Measurements from ENCODE around the gene TAOK3.
"Not testable (repeated sequence)": the region's sequence is repeated elsewhere in the genome, so short reads cannot be mapped to it uniquely, and the experiment has no call there.

Gene TAOK3

GRCh38 chr12:118278288-118278687 is 94.4 kb downstream of the TAOK3 start:
- not testable (repeated sequence) for H3K4me3 ChIP-seq (ENCODE audit: insufficient read depth, low read depth, low read length, poor library complexity, severe bottlenecking); H3K27me3 ChIP-seq (replicated peaks; ENCODE audit: control insufficient read depth, insufficient read depth, low read length, poor library complexity, severe bottlenecking); DNase-seq; H3K9me3 ChIP-seq (ENCODE audit: control insufficient read depth, low read length); H3K27ac ChIP-seq (ENCODE audit: insufficient read depth, low read length, poor library complexity, severe bottlenecking); H3K36me3 ChIP-seq (ENCODE audit: control insufficient read depth, insufficient read depth, low read length); H3K4me1 ChIP-seq (ENCODE audit: control insufficient read depth, insufficient read depth, low read length, poor library complexity, severe bottlenecking)

DNA sequence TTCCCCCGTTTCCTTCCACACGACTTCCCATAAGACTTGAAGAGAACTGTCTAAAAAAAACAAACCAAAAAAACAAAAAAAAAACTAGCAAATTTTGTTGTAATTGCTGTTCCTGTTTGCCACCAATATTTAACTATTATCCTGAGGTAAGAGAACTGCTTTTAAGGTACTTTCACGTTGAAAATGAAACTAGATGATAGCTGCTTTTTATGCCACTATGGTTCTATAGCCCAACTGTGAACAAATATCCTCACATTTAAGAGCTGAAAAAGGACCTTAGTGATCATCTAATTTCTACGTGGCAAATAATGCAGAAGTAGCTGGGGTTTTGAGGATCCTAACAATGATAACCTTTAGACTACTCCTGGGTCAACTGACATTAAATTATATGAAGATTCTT is 98.6 kb downstream of the TAOK3 start:
- Histone ChIP-seq H3K4me3 (ENCODE audit: insufficient read depth, low read depth, low read length, poor library complexity, severe bottlenecking) (no peak overlapping the region), H3K36me3 (ENCODE audit: control insufficient read depth, insufficient read depth, low read length) (no peaks in the 10 kb centered on the region), H3K27ac (ENCODE audit: insufficient read depth, low read length, poor library complexity, severe bottlenecking) (no peak overlapping the region), H3K27me3 (replicated peaks; ENCODE audit: control insufficient read depth, insufficient read depth, low read length, poor library complexity, severe bottlenecking) (no peaks in the 10 kb centered on the region), H3K9me3 (ENCODE audit: control insufficient read depth, low read length) (no peaks in the 10 kb centered on the region), H3K4me1 (ENCODE audit: control insufficient read depth, insufficient read depth, low read length, poor library complexity, severe bottlenecking) (no peaks in the 10 kb centered on the region)
- DNase-seq: no peak

DNA sequence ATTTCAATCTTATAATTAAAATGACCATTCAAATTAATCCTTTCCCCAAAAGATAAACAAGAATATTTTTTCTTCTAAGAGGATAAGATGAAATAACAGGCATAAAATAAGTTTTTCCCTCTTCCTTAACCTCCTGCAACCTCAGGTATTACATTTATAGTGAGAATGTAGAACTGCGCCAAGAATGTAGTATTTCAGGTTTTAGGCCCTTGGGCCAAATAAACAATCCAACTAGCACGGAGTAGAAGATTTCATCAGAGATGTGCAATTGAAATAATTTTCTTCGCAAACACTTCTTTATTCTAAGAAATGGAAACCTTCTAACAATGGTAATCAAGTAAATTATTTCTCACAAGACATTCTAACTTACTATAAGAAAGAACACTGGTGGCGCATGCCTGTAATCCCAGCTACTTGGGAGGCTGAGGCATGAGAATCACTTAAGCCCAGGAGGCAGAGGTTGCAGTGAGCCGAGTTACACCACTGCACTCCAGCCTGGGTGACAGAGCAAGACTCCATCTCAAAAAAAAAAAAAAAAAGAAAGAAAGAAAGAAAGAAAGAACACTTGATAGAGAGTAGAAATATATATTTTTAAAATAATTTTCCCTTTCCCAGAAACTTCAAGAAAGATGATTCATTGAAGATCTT is 100.8 kb downstream of the TAOK3 start:
- Histone ChIP-seq H3K27ac (ENCODE audit: insufficient read depth, low read length, poor library complexity, severe bottlenecking) (no peak overlapping the region), H3K4me3 (ENCODE audit: insufficient read depth, low read depth, low read length, poor library complexity, severe bottlenecking) (no peak overlapping the region), H3K27me3 (replicated peaks; ENCODE audit: control insufficient read depth, insufficient read depth, low read length, poor library complexity, severe bottlenecking) (no peaks in the 10 kb centered on the region)

DNA sequence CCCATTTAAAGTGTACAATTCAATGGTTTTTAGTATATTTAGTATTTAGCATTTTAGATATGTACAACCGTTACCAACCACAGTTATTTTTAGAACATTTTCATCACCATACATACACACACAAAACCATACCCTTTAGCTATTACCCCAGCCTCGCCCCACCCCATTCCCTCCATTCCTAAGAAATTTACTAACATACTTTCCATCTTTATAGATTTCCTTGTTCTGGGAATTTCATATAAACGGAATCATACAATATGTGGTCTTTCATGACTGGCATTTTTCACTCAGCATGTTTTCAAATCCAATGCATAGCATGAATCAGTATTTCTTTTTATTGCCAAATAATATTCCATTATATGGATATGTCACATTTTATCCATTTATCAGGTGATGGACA is 101.5 kb downstream of the TAOK3 start:
- Histone ChIP-seq H3K27me3 (replicated peaks; ENCODE audit: control insufficient read depth, insufficient read depth, low read length, poor library complexity, severe bottlenecking) (no peaks in the 10 kb centered on the region), H3K27ac (ENCODE audit: insufficient read depth, low read length, poor library complexity, severe bottlenecking) (no peak overlapping the region), H3K4me1 (ENCODE audit: control insufficient read depth, insufficient read depth, low read length, poor library complexity, severe bottlenecking) (no peaks in the 10 kb centered on the region), H3K4me3 (ENCODE audit: insufficient read depth, low read depth, low read length, poor library complexity, severe bottlenecking) (no peak overlapping the region), H3K9me3 (ENCODE audit: control insufficient read depth, low read length) (no peaks in the 10 kb centered on the region), H3K36me3 (ENCODE audit: control insufficient read depth, insufficient read depth, low read length) (no peaks in the 10 kb centered on the region)
- DNase-seq: no peak

More for the DNA sequence above, 100.8 kb downstream of the TAOK3 start:
- Histone ChIP-seq H3K36me3 (ENCODE audit: control insufficient read depth, insufficient read depth, low read length) (no peaks in the 10 kb centered on the region), H3K9me3 (ENCODE audit: control insufficient read depth, low read length) (no peaks in the 10 kb centered on the region), H3K4me1 (ENCODE audit: control insufficient read depth, insufficient read depth, low read length, poor library complexity, severe bottlenecking) (no peaks in the 10 kb centered on the region)
- DNase-seq: no peak

GRCh38 chr12:118269806-118270205 is 102.9 kb downstream of the TAOK3 start:
- no peaks in the 10 kb centered on the region for H3K4me1 ChIP-seq (ENCODE audit: control insufficient read depth, insufficient read depth, low read length, poor library complexity, severe bottlenecking)
- H3K4me3 ChIP-seq (ENCODE audit: insufficient read depth, low read depth, low read length, poor library complexity, severe bottlenecking): no peak overlapping the region
- DNase-seq: no peak
- H3K9me3 ChIP-seq (ENCODE audit: control insufficient read depth, low read length): no peaks in the 10 kb centered on the region
- no peak overlapping the region for H3K27ac ChIP-seq (ENCODE audit: insufficient read depth, low read length, poor library complexity, severe bottlenecking)
- no peaks in the 10 kb centered on the region for H3K36me3 ChIP-seq (ENCODE audit: control insufficient read depth, insufficient read depth, low read length)
- no peaks in the 10 kb centered on the region for H3K27me3 ChIP-seq (replicated peaks; ENCODE audit: control insufficient read depth, insufficient read depth, low read length, poor library complexity, severe bottlenecking)

GRCh38 chr12:118259079-118259478 is 113.6 kb downstream of the TAOK3 start:
- DNase-seq: no peak
- Histone ChIP-seq H3K36me3 (ENCODE audit: control insufficient read depth, insufficient read depth, low read length) (peaks cover 21% of the 10 kb centered on the region), H3K4me1 (ENCODE audit: control insufficient read depth, insufficient read depth, low read length, poor library complexity, severe bottlenecking) (no peaks in the 10 kb centered on the region), H3K4me3 (ENCODE audit: insufficient read depth, low read depth, low read length, poor library complexity, severe bottlenecking) (no peak overlapping the region), H3K9me3 (ENCODE audit: control insufficient read depth, low read length) (no peaks in the 10 kb centered on the region), H3K27me3 (replicated peaks; ENCODE audit: control insufficient read depth, insufficient read depth, low read length, poor library complexity, severe bottlenecking) (no peaks in the 10 kb centered on the region), H3K27ac (ENCODE audit: insufficient read depth, low read length, poor library complexity, severe bottlenecking) (no peak overlapping the region)

DNA sequence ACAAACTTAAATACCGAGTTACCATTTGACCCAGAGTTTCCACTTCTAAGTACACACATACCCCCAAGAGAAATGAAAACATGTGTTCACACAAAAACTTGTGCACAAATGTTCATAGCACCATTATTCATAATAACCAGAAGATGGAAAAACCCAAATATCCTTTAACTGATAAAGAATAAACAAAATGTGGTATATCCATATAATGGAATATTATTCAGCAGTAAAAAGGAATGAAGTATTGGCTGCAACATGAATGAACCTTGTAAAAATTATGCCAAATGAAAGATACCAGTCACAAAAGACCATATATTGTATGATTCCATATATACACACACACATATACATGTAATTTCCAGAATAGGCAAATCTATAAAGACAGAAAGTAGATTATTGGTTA is 116.4 kb downstream of the TAOK3 start:
- Histone ChIP-seq H3K4me3 (ENCODE audit: insufficient read depth, low read depth, low read length, poor library complexity, severe bottlenecking) (no peak overlapping the region), H3K4me1 (ENCODE audit: control insufficient read depth, insufficient read depth, low read length, poor library complexity, severe bottlenecking) (no peaks in the 10 kb centered on the region), H3K27ac (ENCODE audit: insufficient read depth, low read length, poor library complexity, severe bottlenecking) (no peak overlapping the region), H3K27me3 (replicated peaks; ENCODE audit: control insufficient read depth, insufficient read depth, low read length, poor library complexity, severe bottlenecking) (no peaks in the 10 kb centered on the region), H3K36me3 (ENCODE audit: control insufficient read depth, insufficient read depth, low read length) (peaks cover 18% of the 10 kb centered on the region), H3K9me3 (ENCODE audit: control insufficient read depth, low read length) (no peaks in the 10 kb centered on the region)
- DNase-seq: no peak

DNA sequence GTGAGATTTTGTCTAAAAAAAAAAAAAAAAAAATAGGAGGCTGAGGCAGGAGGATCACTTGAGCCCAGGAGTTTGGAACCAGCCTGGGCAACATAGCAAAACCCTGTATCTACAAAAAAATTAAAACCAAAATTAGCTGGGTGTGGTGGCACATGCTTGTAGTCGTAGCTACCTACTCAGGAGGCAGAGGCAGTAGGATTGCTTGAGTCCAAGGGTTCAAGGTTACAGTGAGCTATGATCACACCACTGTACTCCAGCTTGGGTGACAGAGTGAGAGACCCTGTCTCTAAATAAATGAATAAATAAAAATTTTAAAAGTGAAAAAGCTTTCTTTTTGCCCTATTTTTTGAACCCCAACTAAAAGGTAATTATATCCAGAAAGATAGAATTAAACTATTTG is 123.2 kb downstream of the TAOK3 start:
- H3K4me3 ChIP-seq (ENCODE audit: insufficient read depth, low read depth, low read length, poor library complexity, severe bottlenecking): no peak overlapping the region
- peaks cover 10% of the 10 kb centered on the region for H3K36me3 ChIP-seq (ENCODE audit: control insufficient read depth, insufficient read depth, low read length)
- no peak for DNase-seq
- no peak overlapping the region for H3K27ac ChIP-seq (ENCODE audit: insufficient read depth, low read length, poor library complexity, severe bottlenecking)
- no peaks in the 10 kb centered on the region for H3K9me3 ChIP-seq (ENCODE audit: control insufficient read depth, low read length)
- no peaks in the 10 kb centered on the region for H3K4me1 ChIP-seq (ENCODE audit: control insufficient read depth, insufficient read depth, low read length, poor library complexity, severe bottlenecking)
- no peaks in the 10 kb centered on the region for H3K27me3 ChIP-seq (replicated peaks; ENCODE audit: control insufficient read depth, insufficient read depth, low read length, poor library complexity, severe bottlenecking)

DNA sequence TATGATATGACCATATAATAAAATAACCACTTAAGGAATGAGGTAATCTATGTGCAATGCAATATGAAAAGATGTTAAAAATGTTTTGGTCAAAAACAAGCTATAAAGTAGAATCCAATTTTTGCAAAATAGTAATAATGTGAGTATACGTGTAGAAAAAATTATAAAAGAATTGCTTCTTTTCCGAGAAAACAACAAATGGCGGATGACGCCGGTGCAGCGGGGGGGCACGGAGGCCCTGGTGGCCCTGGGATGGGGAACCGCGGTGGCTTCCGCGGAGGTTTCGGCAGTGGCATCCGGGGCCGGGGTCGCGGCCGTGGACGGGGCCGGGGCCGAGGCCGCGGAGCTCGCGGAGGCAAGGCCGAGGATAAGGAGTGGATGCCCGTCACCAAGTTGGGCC is 126.8 kb downstream of the TAOK3 start:
- H3K9me3 ChIP-seq (ENCODE audit: control insufficient read depth, low read length); H3K27me3 ChIP-seq (replicated peaks; ENCODE audit: control insufficient read depth, insufficient read depth, low read length, poor library complexity, severe bottlenecking); H3K27ac ChIP-seq (ENCODE audit: insufficient read depth, low read length, poor library complexity, severe bottlenecking); H3K4me3 ChIP-seq (ENCODE audit: insufficient read depth, low read depth, low read length, poor library complexity, severe bottlenecking); H3K4me1 ChIP-seq (ENCODE audit: control insufficient read depth, insufficient read depth, low read length, poor library complexity, severe bottlenecking); DNase-seq: not testable (repeated sequence)
- H3K36me3 ChIP-seq (ENCODE audit: control insufficient read depth, insufficient read depth, low read length): peaks cover 13% of the 10 kb centered on the region

DNA sequence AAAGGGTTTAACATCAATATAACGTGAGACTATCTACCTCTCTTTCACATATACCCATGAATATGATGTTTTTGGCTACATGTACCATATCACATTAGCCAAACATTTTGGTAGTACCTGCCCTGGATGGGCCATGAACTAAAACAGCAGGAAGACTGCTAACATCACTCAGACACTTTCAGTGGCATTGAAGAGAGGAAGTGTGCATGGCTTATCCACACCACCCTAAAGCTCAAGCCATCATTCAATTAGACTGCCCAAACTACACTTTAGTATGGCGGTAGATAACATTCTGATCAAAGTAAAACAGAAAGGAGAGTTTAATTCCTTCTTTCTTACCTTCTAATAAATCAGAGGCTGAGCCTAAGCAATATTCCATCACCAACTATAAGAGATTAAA is 133.8 kb downstream of the TAOK3 start:
- peaks cover 20% of the 10 kb centered on the region for H3K36me3 ChIP-seq (ENCODE audit: control insufficient read depth, insufficient read depth, low read length)
- H3K4me1 ChIP-seq (ENCODE audit: control insufficient read depth, insufficient read depth, low read length, poor library complexity, severe bottlenecking): no peaks in the 10 kb centered on the region
- DNase-seq: no peak
- H3K27ac ChIP-seq (ENCODE audit: insufficient read depth, low read length, poor library complexity, severe bottlenecking): no peak overlapping the region
- no peaks in the 10 kb centered on the region for H3K9me3 ChIP-seq (ENCODE audit: control insufficient read depth, low read length)
- no peak overlapping the region for H3K4me3 ChIP-seq (ENCODE audit: insufficient read depth, low read depth, low read length, poor library complexity, severe bottlenecking)
- H3K27me3 ChIP-seq (replicated peaks; ENCODE audit: control insufficient read depth, insufficient read depth, low read length, poor library complexity, severe bottlenecking): no peaks in the 10 kb centered on the region

Data from effector memory CD4-positive, alpha-beta T cell (primary cell).